GM18505 (cell line): ENCODE measurements around the gene CAMK4.

Experiments
- ATAC-seq: cut with Tn5 transposase; IDR thresholded peaks from one replicate; pipeline ENCODE4 v1.9.1; 2021; ENCODE audit not compliant: unreplicated experiment
- POLR2A ChIP-seq: IDR thresholded peaks from 4 replicates; pipeline ENCODE4 v1.6.1; 2011; ENCODE audit warnings: borderline replicate concordance; ENCODE audit not compliant: insufficient read depth, insufficient read length; ENCODE audit errors: extremely low read depth

The CAMK4 gene

DNA sequence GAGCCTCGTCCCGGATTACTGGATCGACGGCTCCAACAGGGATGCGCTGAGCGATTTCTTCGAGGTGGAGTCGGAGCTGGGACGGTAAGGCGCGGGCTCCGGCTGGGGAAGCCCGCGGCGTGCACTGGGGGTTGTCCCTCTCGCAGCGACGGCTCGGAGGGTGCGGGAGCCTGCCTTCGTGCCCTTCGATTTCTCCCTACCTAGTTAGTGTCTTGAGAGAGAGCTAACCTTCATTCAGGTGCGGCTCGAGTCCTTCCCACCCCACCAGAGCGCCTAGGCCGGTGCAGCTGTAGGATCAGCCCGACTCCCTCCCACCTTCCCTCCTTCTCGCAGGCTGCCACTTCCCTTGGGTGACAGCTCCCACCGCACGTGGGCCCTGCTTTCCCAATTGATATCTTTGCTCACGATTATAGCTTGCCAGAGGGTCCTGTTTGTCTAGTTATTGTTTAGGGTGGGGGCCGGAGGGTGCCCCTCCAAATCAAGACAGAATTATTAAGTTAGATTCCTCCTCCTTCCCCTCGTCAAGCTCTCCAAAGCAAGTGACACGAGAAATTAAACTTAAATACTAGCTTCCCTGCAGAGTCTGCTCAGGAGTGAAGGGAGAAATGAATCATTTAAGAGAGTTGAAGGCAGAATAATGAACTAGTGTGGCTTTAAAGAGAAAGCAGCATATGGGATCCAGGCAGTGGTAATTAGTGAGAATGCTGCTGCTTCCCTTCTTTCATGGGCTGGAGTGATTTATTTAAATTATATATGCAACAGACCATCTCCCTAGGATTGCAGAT lies 569 bp downstream of the CAMK4 start:
- peak; percentile 28 for ATAC-seq

DNA sequence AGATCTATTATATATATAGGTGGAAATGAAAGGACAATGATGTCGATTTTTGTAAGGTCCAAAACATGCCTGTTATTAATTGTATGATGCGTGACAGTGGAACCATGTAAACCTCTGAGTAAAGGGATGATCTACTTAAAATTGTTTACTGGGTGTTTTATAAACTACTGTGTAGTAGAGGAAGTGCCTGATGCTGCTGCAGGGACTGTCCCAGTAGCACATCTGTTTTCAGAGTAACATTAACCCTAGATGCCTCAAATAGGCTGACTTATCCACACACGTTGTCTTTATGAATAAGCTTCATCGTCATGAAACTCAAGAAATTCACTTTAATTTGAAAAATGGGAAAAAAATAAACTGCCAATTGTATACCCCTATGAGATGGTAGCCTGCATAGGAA lies 1.7 kb downstream of the CAMK4 start:
- no peak for ATAC-seq
- no peak for TF ChIP-seq POLR2A

More for the DNA sequence above, 569 bp downstream of the CAMK4 start:
- peak; percentile 25 for TF ChIP-seq POLR2A

DNA sequence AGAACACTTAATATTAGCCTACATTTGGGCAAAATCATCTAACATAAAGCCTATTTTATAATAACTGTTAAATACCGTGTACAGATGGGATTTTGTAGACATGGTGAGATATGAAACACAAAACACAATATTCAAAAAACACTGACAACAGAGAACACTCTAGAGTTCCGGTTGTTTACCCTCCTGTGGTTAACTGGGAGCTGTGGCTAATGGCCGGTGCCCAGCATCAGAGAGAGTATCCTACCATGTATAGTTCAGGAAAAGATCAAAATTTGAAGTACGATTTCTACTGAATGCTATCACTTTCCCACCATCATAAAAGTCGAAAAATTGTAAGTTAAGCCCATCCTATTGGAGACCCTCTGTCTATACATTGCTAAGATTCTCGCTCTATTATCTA lies 2.4 kb downstream of the CAMK4 start:
- no peak for ATAC-seq
- TF ChIP-seq POLR2A = no peak

DNA sequence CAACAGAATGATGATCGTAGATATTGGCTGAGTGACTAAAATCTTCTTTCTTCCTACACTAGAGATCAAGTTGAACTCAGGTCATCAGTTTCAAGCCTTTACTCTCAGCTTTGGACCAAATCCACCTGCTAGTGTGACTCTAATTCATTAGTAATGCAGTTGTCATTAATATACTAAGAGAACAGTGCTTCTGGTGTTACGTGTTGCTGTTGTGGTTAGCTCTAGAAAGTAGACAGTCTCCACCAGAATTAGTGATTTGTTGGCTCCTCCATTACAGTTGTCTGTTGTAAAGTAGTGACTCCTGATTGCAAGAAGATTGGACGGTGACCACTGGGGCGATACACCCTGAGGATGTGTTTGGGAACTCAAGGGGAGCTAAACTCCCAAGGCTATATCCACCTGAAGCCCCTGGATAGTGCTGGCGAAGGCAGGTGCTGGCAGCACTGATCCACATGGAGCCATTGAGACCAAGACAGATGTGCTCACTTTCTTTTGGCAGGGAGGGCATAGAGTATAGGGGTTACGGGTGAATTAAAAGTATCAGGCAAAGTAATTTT lies 3.1 kb downstream of the CAMK4 start:
- no peak for ATAC-seq
- no peak for TF ChIP-seq POLR2A

DNA sequence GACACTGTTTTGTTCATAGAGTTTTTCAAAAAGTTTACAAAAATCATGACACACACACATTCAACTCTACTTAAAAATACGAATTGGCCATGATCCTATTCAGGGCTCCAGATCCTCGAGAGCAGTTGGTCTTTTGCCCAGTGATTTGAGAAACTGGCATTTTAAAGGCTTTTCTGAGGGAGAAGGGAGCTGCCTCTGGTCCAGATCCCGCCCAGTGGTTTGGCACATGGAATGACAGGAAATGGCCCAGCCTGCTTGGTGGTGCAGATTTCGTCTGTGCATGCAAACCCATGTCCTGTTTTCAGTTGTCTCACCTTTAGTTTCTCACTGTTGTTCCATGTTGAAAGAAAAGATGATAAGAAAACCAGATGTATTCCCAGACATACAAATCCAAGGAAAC lies 3.6 kb downstream of the CAMK4 start:
- TF ChIP-seq POLR2A = peak; percentile 20
- ATAC-seq = no peak

DNA sequence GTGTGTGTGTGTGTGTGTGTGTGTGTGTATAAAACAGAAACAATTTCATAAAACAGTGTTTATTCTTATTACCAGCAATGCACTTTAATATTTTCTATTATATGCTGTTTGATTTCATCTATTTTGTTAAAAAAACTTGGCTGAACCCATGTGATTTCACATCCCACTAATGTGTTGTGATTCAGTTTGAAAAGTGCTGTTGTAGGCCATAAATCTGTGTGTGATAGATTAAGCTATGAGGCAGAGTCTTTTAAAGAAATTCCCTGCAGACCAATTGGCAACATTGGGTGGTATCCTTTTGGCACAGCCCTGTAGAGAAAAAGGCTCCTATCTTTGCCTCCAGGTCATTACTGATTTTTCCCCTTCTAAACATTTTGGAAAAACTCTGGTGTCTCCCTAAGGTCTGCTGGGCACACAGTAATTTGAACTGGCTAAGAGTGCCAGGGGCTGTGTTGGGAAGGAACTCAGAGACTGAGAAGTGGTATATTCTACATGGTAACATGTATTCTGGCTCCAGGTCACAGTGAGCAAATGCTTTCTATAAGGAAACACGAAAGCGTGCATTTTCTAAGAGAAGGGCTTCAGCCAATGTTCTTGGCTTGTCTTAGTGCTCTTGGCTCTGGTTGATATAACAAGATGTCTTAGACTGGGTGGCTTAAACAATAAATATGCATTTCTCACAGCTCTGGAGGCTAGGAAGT lies 4.5 kb downstream of the CAMK4 start:
- no peak for ATAC-seq
- TF ChIP-seq POLR2A = no peak

DNA sequence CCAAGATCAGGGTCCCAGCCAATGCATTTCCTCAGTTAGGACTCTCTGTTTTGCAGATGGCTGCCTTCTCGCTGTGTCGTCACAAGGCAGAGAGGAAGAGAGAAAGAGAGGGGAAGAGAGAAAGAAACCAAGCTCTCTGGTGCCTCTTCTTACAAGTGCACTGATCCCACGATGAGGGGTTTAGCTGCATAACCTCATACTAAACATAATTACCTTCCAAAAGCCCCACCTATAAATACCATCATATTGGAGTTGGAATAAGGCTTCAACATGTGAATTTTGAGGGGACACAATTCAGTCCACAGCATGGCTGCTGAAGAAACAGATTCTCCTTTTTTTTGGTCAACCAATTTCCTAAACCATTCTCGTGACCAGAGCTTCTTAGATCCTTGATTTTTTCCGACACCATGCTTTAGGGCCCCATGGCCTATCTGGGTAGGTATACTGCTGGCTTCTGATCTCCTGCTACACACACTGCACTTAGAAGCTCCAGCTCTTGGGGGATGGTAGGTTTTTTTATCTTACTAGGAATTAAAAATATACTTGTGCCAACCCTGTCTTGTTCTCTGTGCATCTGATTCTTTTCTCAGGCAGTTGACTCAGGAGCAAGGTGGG lies 5.1 kb downstream of the CAMK4 start:
- ATAC-seq = no peak
- TF ChIP-seq POLR2A = no peak

DNA sequence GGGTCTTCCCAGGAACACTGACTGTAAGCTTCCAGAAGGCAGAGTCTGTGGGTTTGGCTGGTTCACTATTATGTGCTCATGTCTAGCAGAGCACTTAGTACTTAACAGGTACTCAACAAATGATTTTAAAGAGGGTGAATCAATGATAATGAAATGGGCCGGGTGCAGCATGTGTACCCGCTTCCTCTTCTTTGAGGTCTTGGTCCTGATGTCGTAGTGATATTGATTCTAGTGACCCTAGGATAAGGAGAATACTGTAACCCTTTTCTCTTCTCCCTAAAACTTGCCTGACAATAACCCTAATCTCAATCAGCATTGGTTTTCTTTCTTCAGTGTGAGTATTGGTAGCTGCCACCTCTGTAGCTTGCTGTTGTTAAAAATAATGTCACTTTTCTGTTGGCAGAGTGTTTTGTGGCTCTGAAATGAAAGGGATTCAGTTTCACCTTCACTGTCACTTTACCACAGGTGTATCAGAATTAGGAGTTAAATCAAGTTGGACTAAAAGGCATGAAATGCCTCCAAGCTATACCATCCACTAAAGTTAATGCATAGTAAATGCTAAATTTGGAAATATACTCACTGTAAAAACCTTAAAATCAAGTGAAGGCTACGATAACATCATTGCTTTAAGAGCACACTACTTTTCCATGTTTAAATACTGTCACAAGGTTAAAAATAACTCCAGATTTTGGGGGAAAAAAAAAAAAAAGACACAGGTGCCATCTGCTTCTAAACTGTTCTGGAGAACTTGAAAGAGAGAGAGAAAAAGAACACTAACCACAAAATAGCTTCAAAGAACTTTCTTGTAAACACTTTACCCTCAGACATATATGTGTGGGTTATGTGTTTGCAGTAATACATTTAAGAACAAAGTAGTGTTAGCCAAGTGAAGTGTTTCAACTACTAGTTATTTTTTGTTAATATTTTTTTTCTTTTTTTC lies 6.0 kb downstream of the CAMK4 start:
- peak; percentile 27 for ATAC-seq
- TF ChIP-seq POLR2A = peak; percentile 17

DNA sequence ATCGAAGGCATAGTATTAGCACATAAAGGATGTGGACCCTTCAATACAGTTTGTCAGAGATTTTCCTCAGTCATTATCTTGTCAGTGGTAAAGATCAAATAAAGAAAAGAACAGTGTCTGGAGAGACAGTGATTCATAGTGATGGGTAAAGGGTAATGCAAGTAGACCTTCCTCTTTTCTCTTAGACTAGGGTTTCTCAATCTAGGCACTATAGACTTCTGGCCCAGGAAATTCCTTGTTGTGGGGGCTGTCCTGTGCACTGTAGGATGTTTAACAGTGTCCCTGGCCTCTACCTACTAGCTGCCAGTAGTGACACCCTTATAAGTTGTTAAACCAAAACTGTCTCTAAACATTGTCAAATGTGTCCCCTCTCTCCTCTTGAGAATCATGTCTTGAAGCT lies 6.9 kb downstream of the CAMK4 start:
- TF ChIP-seq POLR2A = no peak
- no peak for ATAC-seq

DNA sequence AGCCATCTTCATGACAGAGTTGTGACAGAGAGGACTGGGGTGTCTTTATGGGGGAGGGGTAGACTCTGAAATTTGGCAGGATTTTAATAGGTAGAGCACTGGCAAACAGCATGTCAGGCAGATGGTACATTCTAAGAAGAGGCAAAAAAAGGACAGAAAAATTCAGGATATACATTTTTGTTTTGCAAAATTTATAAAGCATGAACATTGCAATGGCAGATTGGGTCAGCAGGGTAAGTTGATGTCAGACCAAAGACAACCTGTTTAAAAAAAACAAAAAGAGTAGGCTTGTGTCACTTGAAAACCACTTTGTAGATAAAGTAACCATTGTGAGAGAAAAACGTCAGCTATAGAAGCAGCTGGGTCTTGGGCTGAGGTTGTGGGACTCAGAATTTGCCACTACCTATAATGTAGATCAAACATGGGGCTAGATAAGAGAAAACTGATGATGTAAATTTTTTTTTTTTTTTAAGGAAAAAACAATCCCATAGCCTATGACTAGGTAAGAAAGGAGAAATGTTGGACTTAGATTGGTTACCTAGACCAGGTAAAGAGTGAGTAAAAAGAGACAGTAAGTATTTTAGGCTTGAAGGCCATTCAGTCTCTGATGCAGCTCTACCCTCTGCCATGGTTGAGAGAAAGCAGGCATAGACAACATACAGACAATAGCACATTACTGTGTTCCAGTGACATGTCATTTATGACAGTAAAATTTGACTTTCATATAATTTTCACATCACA lies 8.3 kb downstream of the CAMK4 start:
- no peak for TF ChIP-seq POLR2A
- ATAC-seq = no peak

DNA sequence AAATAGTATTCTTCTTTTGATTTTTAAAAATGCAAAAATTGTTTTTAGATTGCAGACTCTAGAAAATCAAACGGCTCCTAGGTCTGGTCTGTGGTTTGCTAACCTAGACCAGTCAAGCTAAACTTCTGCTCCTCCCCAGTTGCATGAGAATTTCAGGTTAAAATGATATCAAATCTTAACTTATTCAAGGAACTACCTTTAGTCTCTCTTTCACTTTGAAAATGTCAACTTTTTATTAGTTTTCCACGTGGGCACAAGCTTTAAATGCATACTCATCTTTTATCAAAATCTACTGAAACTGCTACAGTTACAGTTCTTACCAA lies 8.8 kb downstream of the CAMK4 start:
- TF ChIP-seq POLR2A = no peak
- no peak for ATAC-seq

DNA sequence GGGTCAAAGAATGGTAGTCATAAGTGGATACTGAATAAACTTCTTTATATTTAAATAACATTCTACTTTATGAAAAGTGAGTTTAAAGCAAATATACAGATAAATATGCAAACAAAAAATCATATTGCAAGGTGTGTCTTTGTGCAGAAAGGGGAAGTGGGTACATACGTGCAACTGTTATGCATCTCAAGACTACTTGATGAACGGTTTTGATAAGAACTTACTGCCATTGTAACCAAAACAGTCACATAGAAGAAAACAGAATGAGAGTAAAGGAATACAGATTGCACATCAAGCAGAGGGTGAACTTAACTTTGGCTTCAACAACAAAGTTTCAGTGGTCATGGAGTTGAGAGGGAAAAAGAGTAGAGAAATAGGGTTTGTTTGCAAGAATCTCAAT lies 9.9 kb downstream of the CAMK4 start:
- ATAC-seq = peak; percentile 35
- no peak for TF ChIP-seq POLR2A

DNA sequence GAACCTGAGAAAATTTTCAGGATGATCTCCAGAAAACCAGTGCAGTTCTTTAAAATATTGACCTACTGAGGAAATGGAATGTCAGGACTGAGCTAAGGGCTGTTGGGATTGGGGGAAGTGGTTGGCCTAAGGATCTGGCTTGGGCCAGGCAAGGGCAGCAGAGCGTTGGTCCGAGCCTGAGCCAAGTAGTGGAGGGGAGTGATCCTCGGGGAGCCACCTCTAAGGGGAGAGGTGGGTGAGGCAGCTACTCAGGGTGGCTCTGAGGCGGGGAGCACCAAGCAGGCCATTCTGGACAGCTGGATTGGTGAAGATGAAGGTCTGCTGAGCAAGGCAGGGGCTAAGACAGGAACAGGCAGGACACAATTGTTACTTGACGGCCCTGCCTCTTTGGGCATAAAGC lies 11.5 kb downstream of the CAMK4 start:
- TF ChIP-seq POLR2A = no peak
- ATAC-seq = no peak

DNA sequence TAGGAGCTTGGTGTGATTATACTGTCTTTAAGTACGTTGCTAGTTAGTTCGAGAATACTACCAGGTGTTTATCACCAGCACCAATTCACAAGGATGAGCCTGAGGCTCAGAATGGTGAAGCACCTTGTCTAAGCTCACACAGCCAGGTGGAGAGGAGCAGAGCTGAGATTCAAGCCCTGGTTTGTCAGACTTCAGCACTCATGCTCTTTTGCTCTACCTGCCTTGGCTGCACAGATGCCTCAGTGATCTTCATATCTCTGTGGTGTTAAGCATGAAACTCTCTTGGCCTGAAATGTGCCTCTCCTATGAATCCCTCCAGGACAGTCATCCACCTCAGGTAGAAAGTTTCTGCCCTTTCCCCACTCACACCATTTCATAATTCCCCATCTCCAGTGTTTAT lies 12.2 kb downstream of the CAMK4 start:
- no peak for TF ChIP-seq POLR2A
- no peak for ATAC-seq
